Trophoblast cell (in vitro differentiated cells and primary cell): ENCODE measurements around the gene EXOC3L1.

ENCODE experiments used
- DNase-seq, 2 donors: peaks; one replicate each; pipeline ENCODE4 v3.0.0-alpha.2; 2016
- H2AFZ ChIP-seq: 2 replicates; pipeline ENCODE4 v1.6.1; 2013; ENCODE audit warnings: low read length, moderate library complexity, mild to moderate bottlenecking; ENCODE audit not compliant: insufficient read depth, poor library complexity
- H2AK5ac ChIP-seq: 2 replicates; pipeline ENCODE4 v1.6.1; 2013; ENCODE audit warnings: mild to moderate bottlenecking, low read length
- H2BK120ac ChIP-seq: 2 replicates; pipeline ENCODE4 v1.6.1; 2013; ENCODE audit warnings: low read length, mild to moderate bottlenecking, moderate library complexity; ENCODE audit not compliant: insufficient read depth, poor library complexity
- H2BK12ac ChIP-seq: 2 replicates; pipeline ENCODE4 v1.6.1; 2013; ENCODE audit warnings: mild to moderate bottlenecking, low read length, moderate library complexity
- H2BK5ac ChIP-seq: 2 replicates; pipeline ENCODE4 v1.6.1; 2013; ENCODE audit warnings: low read length, low read depth, moderate library complexity, mild to moderate bottlenecking; ENCODE audit not compliant: poor library complexity
- H3K14ac ChIP-seq: 2 replicates; pipeline ENCODE4 v1.6.1; 2013; ENCODE audit warnings: mild to moderate bottlenecking, low read length
- H3K18ac ChIP-seq: 2 replicates; pipeline ENCODE4 v1.6.1; 2013; ENCODE audit warnings: mild to moderate bottlenecking, low read length
- H3K23ac ChIP-seq: 2 replicates; pipeline ENCODE4 v1.6.1; 2013; ENCODE audit warnings: low read length
- H3K27ac ChIP-seq: 2 replicates; pipeline ENCODE4 v1.5.1; 2013; ENCODE audit warnings: low read depth, mild to moderate bottlenecking, inconsistent platforms, low read length, moderate library complexity
- H3K27me3 ChIP-seq: 2 replicates; pipeline ENCODE4 v1.6.1; 2013; ENCODE audit warnings: inconsistent platforms, mild to moderate bottlenecking, low read length, moderate library complexity; ENCODE audit not compliant: insufficient read depth
- H3K36me3 ChIP-seq, 2 experiments: 1 replicate in 1 of 2; 2 replicates in 1 of 2; pipeline ENCODE4 v1.6.1; 2013; ENCODE audit warnings: low read length in 2 of 2, mild to moderate bottlenecking in 2 of 2, moderate library complexity in 1 of 2; ENCODE audit not compliant: insufficient read depth in 2 of 2, control insufficient read depth in 1 of 2
- H3K4ac ChIP-seq: 2 replicates; pipeline ENCODE4 v1.6.1; 2013; ENCODE audit warnings: low read depth, mild to moderate bottlenecking, low read length, moderate library complexity
- H3K4me1 ChIP-seq, 2 experiments: 1 replicate in 1 of 2; 2 replicates in 1 of 2; pipeline ENCODE4 v1.6.1; 2013; ENCODE audit warnings: low read length in 2 of 2, mild to moderate bottlenecking in 2 of 2, moderate library complexity in 1 of 2; ENCODE audit not compliant: insufficient read depth in 2 of 2, control insufficient read depth in 1 of 2
- H3K4me2 ChIP-seq: 2 replicates; pipeline ENCODE4 v1.6.1; 2013; ENCODE audit warnings: inconsistent platforms, mild to moderate bottlenecking, low read length, moderate library complexity
- H3K4me3 ChIP-seq: 2 replicates; pipeline ENCODE4 v1.5.1; 2013; ENCODE audit warnings: mild to moderate bottlenecking, low read depth, low read length, inconsistent platforms
- H3K79me1 ChIP-seq: one replicate; pipeline ENCODE4 v1.6.1; 2013; ENCODE audit warnings: low read length
- H3K79me2 ChIP-seq: 2 replicates; pipeline ENCODE4 v1.6.1; 2013; ENCODE audit warnings: low read length, mild to moderate bottlenecking; ENCODE audit not compliant: control insufficient read depth, insufficient read depth, poor library complexity
- H3K9ac ChIP-seq: 2 replicates; pipeline ENCODE4 v1.6.1; 2013; ENCODE audit warnings: mild to moderate bottlenecking, low read length
- H3K9me3 ChIP-seq: 2 replicates; pipeline ENCODE4 v1.6.1; 2013; ENCODE audit warnings: low read depth, mild to moderate bottlenecking, control low read depth, inconsistent platforms, low read length; ENCODE audit not compliant: insufficient read depth
- H4K12ac ChIP-seq: 2 replicates; pipeline ENCODE4 v1.6.1; 2013; ENCODE audit warnings: low read depth, mild to moderate bottlenecking, low read length, moderate library complexity
- H4K8ac ChIP-seq: 2 replicates; pipeline ENCODE4 v1.6.1; 2013; ENCODE audit warnings: low read depth, mild to moderate bottlenecking, low read length, moderate library complexity
- H4K91ac ChIP-seq: one replicate; pipeline ENCODE4 v1.6.1; 2013; ENCODE audit warnings: low read depth, mild to moderate bottlenecking, low read length, moderate library complexity
- WGBS: extraction: QIAGEN DNeasy Blood & Tissue Kit; methylation state at CpG from one replicate; pipeline ENCODE4 v1.1.7; 2013; ENCODE audit warnings: missing lambda C conversion rate; ENCODE audit not compliant: insufficient read length, insufficient coverage; ENCODE audit errors: extremely low coverage; 5-methylcytosine and 5-hydroxymethylcytosine counted together

The EXOC3L1 gene

GRCh38 chr16:67196881-67197280 is 6.9 kb upstream of the EXOC3L1 start:
- H2BK12ac ChIP-seq = no peak overlapping the region
- peaks cover 21 to 30% of the 10 kb centered on the region in 2 experiments for H3K4me1 ChIP-seq
- H2BK120ac ChIP-seq = no peak overlapping the region
- H2AFZ ChIP-seq = no peak overlapping the region
- no peak overlapping the region for H4K12ac ChIP-seq
- H4K91ac ChIP-seq = no peak overlapping the region
- H2BK5ac ChIP-seq = no peak overlapping the region
- H3K4ac ChIP-seq = no peak overlapping the region
- no peak overlapping the region for H3K18ac ChIP-seq
- peaks cover 10% of the 10 kb centered on the region for H3K79me2 ChIP-seq
- H3K27me3 ChIP-seq = no peaks in the 10 kb centered on the region
- peaks cover 13% of the 10 kb centered on the region for H3K79me1 ChIP-seq
- H4K8ac ChIP-seq = no peak overlapping the region
- H3K4me2 ChIP-seq = no peak overlapping the region
- peaks cover 61 to 64% of the 10 kb centered on the region in 2 experiments for H3K36me3 ChIP-seq
- no peaks in the 10 kb centered on the region for H3K9me3 ChIP-seq
- no peak overlapping the region for H3K27ac ChIP-seq
- WGBS = no CpG with 5 or more reads among the region's 1 CpG
- no peak overlapping the region for H3K9ac ChIP-seq
- H3K23ac ChIP-seq = no peak overlapping the region
- H2AK5ac ChIP-seq = no peak overlapping the region
- peak; percentile 88 to 97 for DNase-seq
- no peak overlapping the region for H3K4me3 ChIP-seq
- no peak overlapping the region for H3K14ac ChIP-seq

- H3K79me1 ChIP-seq = peaks cover 13% of the 10 kb centered on the region
- no CpG with 5 or more reads among the region's 5 CpGs for whole genome bisulfite sequencing
- peaks cover 54 to 55% of the 10 kb centered on the region in 2 experiments for H3K36me3 ChIP-seq
- no peak overlapping the region for H4K12ac ChIP-seq
- no peak for DNase-seq
- no peaks in the 10 kb centered on the region for H3K27me3 ChIP-seq
- H3K4me3 ChIP-seq = no peak overlapping the region
- H4K8ac ChIP-seq = no peak overlapping the region
- no peak overlapping the region for H3K4me2 ChIP-seq
- H3K9ac ChIP-seq = no peak overlapping the region
- H4K91ac ChIP-seq = no peak overlapping the region
- H3K23ac ChIP-seq = no peak overlapping the region
- no peak overlapping the region for H2AFZ ChIP-seq
- H2AK5ac ChIP-seq = no peak overlapping the region
- H3K18ac ChIP-seq = no peak overlapping the region
- H3K27ac ChIP-seq = no peak overlapping the region
- no peaks in the 10 kb centered on the region for H3K9me3 ChIP-seq
- peaks cover 21 to 34% of the 10 kb centered on the region in 2 experiments for H3K4me1 ChIP-seq
- H3K14ac ChIP-seq = no peak overlapping the region
- no peak overlapping the region for H2BK12ac ChIP-seq
- H2BK120ac ChIP-seq = no peak overlapping the region
- no peak overlapping the region for H3K4ac ChIP-seq
- H2BK5ac ChIP-seq = no peak overlapping the region
- H3K79me2 ChIP-seq = peaks cover 10% of the 10 kb centered on the region
Measured at GRCh38 chr16:67195676-67196075, 5.7 kb upstream of the EXOC3L1 start.

- WGBS = no CpG with 5 or more reads among the region's 6 CpGs
- DNase-seq = no peak
Measured at GRCh38 chr16:67194260-67194659, 4.3 kb upstream of the EXOC3L1 start.

GRCh38 chr16:67193536-67193935 is 3.6 kb upstream of the EXOC3L1 start:
- Histone ChIP-seq H3K36me3 (peaks cover 50 to 52% of the 10 kb centered on the region in 2 experiments), H3K4me2 (peak overlapping the region; percentile 79), H3K4me3 (no peak overlapping the region), H2AK5ac (no peak overlapping the region), H3K27ac (no peak overlapping the region), H3K4me1 (peaks cover 13 to 23% of the 10 kb centered on the region in 2 experiments), H3K9ac (no peak overlapping the region), H2AFZ (no peak overlapping the region), H3K79me2 (peaks cover 10% of the 10 kb centered on the region), H4K91ac (no peak overlapping the region), H4K12ac (no peak overlapping the region), H3K4ac (peak overlapping the region; percentile 99), H3K79me1 (peaks cover 10% of the 10 kb centered on the region), H3K27me3 (no peaks in the 10 kb centered on the region), H2BK120ac (no peak overlapping the region), H3K9me3 (no peaks in the 10 kb centered on the region), H2BK12ac (no peak overlapping the region), H3K23ac (no peak overlapping the region), H2BK5ac (no peak overlapping the region), H4K8ac (no peak overlapping the region), H3K18ac (no peak overlapping the region), H3K14ac (no peak overlapping the region)
- DNase-seq = no peak

More at GRCh38 chr16:67194260-67194659, 4.3 kb upstream of the EXOC3L1 start:
- Histone ChIP-seq H2BK5ac (no peak overlapping the region), H3K27ac (no peak overlapping the region), H4K8ac (no peak overlapping the region), H2AK5ac (no peak overlapping the region), H3K9me3 (no peaks in the 10 kb centered on the region), H3K4me3 (no peak overlapping the region), H3K23ac (no peak overlapping the region), H3K79me1 (peaks cover 13% of the 10 kb centered on the region), H3K9ac (no peak overlapping the region), H3K4ac (no peak overlapping the region), H3K27me3 (no peaks in the 10 kb centered on the region), H2AFZ (no peak overlapping the region), H4K12ac (no peak overlapping the region), H2BK120ac (no peak overlapping the region), H3K4me1 (peaks cover 15 to 29% of the 10 kb centered on the region in 2 experiments), H3K18ac (no peak overlapping the region), H3K4me2 (no peak overlapping the region), H3K36me3 (peaks cover 51 to 52% of the 10 kb centered on the region in 2 experiments), H2BK12ac (no peak overlapping the region), H3K79me2 (peaks cover 10% of the 10 kb centered on the region), H4K91ac (no peak overlapping the region), H3K14ac (no peak overlapping the region)
